ENCODE data around the gene ITGB8.

DNA sequence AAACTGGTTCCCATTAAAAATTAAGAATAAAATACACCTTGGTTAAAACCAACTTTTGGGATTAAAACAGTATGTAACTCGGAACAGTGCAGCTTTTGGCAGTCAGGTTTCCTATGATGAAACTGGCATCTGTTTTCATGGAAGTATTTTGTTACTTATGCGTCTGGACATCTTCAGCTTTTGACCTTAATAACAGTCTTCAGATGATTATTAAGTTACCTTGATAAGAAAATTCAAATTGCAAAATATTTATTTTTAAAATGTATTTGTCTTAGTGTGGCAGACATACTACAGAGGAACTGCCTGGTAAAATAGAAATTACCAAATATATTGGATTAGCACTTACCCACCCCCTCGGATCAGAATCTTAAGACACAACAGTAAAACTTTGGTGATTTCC is 100.0 kb downstream of the ITGB8 start:
- TF ChIP-seq, protein P1, sequence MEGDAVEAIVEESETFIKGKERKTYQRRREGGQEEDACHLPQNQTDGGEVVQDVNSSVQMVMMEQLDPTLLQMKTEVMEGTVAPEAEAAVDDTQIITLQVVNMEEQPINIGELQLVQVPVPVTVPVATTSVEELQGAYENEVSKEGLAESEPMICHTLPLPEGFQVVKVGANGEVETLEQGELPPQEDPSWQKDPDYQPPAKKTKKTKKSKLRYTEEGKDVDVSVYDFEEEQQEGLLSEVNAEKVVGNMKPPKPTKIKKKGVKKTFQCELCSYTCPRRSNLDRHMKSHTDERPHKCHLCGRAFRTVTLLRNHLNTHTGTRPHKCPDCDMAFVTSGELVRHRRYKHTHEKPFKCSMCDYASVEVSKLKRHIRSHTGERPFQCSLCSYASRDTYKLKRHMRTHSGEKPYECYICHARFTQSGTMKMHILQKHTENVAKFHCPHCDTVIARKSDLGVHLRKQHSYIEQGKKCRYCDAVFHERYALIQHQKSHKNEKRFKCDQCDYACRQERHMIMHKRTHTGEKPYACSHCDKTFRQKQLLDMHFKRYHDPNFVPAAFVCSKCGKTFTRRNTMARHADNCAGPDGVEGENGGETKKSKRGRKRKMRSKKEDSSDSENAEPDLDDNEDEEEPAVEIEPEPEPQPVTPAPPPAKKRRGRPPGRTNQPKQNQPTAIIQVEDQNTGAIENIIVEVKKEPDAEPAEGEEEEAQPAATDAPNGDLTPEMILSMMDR (IDR thresholded peaks at IDR 0.05), result no peak
- TF ChIP-seq POLR2A (IDR thresholded peaks at IDR 0.05), result no peak

All from thyroid gland (tissue), 4 donors.